SK-N-SH (cell line): Measurements from ENCODE around the gene LSM8. TPM values are rescaled to one million over a fixed set of nuclear protein-coding genes. Genes with fewer than 3 reads are reported as not detected.

Experiments
- CTCF ChIA-PET: fragments of 300-600, 350-600 bp; formaldehyde crosslinking; extraction: SDS; loops from one replicate; lab custom pipeline; 2021; lab: Yijun Ruan, JAX
- POLR2A ChIA-PET: fragments of 350-600 bp; sonication (Branson Sonifier 250); formaldehyde crosslinking; extraction: SDS; loops from one replicate; lab custom pipeline; 2020; ENCODE audit warnings: antibody characterized with exemption, inconsistent platforms; lab: Yijun Ruan, JAX
- DNase-seq: peaks from one replicate; pipeline ENCODE4 v3.0.0; 2012
- H2AFZ ChIP-seq: fragments of 200-600 bp; sonication (generic); 2 replicates; pipeline ENCODE4 v1.8.1; 2016; ENCODE audit warnings: antibody characterized with exemption, mild to moderate bottlenecking, low read depth
- H3F3A ChIP-seq: fragments of 200-600 bp; sonication (generic); replicated peaks from 2 replicates; pipeline ENCODE3; 2016; ENCODE audit warnings: antibody characterized with exemption, mild to moderate bottlenecking; ENCODE audit not compliant: insufficient read depth
- H3K27ac ChIP-seq, 2 experiments: fragments of 200-500 bp in 1 of 2; fragments of 200-600 bp in 1 of 2; sonication (Bioruptor generic) in 1 of 2; sonication (generic), shearing (Covaris generic) in 1 of 2; 2 replicates each; pipeline versions ENCODE4 v1.5.1 to v1.6.1; 2014 to 2016; ENCODE audit warnings: low read depth in 2 of 2, inconsistent platforms in 1 of 2, low read length in 1 of 2, mild to moderate bottlenecking in 1 of 2, mixed read lengths in 1 of 2
- H3K27me3 ChIP-seq: fragments of 200-600 bp; sonication (generic), shearing (Covaris generic); 2 replicates; pipeline ENCODE4 v1.6.1; 2016; ENCODE audit warnings: mixed run types; ENCODE audit not compliant: insufficient read depth
- H3K36me3 ChIP-seq, 2 experiments: fragments of 200-500 bp in 1 of 2; fragments of 200-600 bp in 1 of 2; sonication (Bioruptor generic) in 1 of 2; sonication (generic) in 1 of 2; replicated peaks in 1 of 2; 2 replicates each; pipeline versions ENCODE3 to v1.5.1; 2014 to 2016; ENCODE audit warnings: low read length in 1 of 2, mild to moderate bottlenecking in 1 of 2; ENCODE audit not compliant: insufficient read depth in 2 of 2, control insufficient read depth in 1 of 2
- H3K4me1 ChIP-seq, 2 experiments: fragments of 200-500 bp in 1 of 2; fragments of 200-600 bp in 1 of 2; sonication (Bioruptor generic) in 1 of 2; sonication (generic), shearing (Covaris generic) in 1 of 2; 2 replicates each; pipeline versions ENCODE4 v1.5.1 to v1.6.1; 2014 to 2016; ENCODE audit warnings: low read depth in 1 of 2, low read length in 1 of 2, mixed run types in 1 of 2; ENCODE audit not compliant: insufficient read depth in 2 of 2, control insufficient read depth in 1 of 2
- H3K4me2 ChIP-seq: fragments of 200-600 bp; sonication (generic), shearing (Covaris generic); 2 replicates; pipeline ENCODE4 v1.6.1; 2017; ENCODE audit warnings: mixed run types
- H3K4me3 ChIP-seq, 2 experiments: fragments of 200-500 bp in 1 of 2; fragments of 200-600 bp in 1 of 2; sonication (Bioruptor generic) in 1 of 2; sonication (generic), shearing (Covaris generic) in 1 of 2; 2 replicates each; pipeline versions ENCODE4 v1.5.1 to v1.8.1; 2014 to 2016; ENCODE audit warnings: low read depth in 2 of 2, inconsistent platforms in 1 of 2, low read length in 1 of 2, mild to moderate bottlenecking in 1 of 2, mixed read lengths in 1 of 2, moderate library complexity in 1 of 2
- H3K79me2 ChIP-seq: fragments of 200-600 bp; sonication (generic); 2 replicates; pipeline ENCODE4 v1.8.1; 2017; ENCODE audit warnings: mild to moderate bottlenecking; ENCODE audit not compliant: insufficient read depth
- H3K9ac ChIP-seq: fragments of 200-600 bp; sonication (generic); 2 replicates; pipeline ENCODE4 v1.6.1; 2017; ENCODE audit warnings: mixed run types
- H3K9me2 ChIP-seq: fragments of 200-600 bp; sonication (generic); 2 replicates; pipeline ENCODE4 v1.6.1; 2017; ENCODE audit warnings: mixed run types
- H3K9me3 ChIP-seq: fragments of 200-600 bp; sonication (generic); 2 replicates; pipeline ENCODE4 v1.6.1; 2017; ENCODE audit warnings: mixed run types, mild to moderate bottlenecking, moderate library complexity
- H4K20me1 ChIP-seq: fragments of 200-600 bp; sonication (generic); 2 replicates; pipeline ENCODE4 v1.6.1; 2017; ENCODE audit warnings: mild to moderate bottlenecking, mixed run types; ENCODE audit not compliant: insufficient read depth
- CHD2 ChIP-seq: fragments of 150-350 bp; IDR thresholded peaks from 2 replicates; pipeline ENCODE4 v1.6.1; 2018; ENCODE audit warnings: low read length; ENCODE audit not compliant: partially characterized antibody
- ELF1 ChIP-seq: IDR thresholded peaks from 2 replicates; pipeline ENCODE4 v1.4.0; 2012
- EP300 ChIP-seq, 2 experiments: IDR thresholded peaks; 2 replicates each; pipeline versions ENCODE4 v1.4.0 to v1.6.1; 2012; ENCODE audit warnings: borderline replicate concordance in 1 of 2, low read depth in 1 of 2, low read length in 1 of 2
- EZH2phosphoT487 ChIP-seq: fragments of 200-600 bp; sonication (generic); IDR thresholded peaks from 2 replicates; pipeline ENCODE4 v1.6.1; 2017; ENCODE audit warnings: low read depth, mixed run types, mild to moderate bottlenecking, antibody characterized with exemption, moderate library complexity, borderline replicate concordance
- FOSL2 ChIP-seq: IDR thresholded peaks from 2 replicates; pipeline ENCODE4 v1.4.0; 2012; ENCODE audit warnings: low read depth, mild to moderate bottlenecking, moderate library complexity, borderline replicate concordance
- FOXJ3 ChIP-seq: sonication (generic); formaldehyde crosslinking; IDR thresholded peaks from 2 replicates; pipeline ENCODE4 v1.5.1; 2020; ENCODE audit warnings: mild to moderate bottlenecking, missing genetic modification reagents
- FOXM1 ChIP-seq: IDR thresholded peaks from 2 replicates; pipeline ENCODE4 v1.4.0; 2012; ENCODE audit warnings: low read depth, mild to moderate bottlenecking
- GABPA ChIP-seq: IDR thresholded peaks from 2 replicates; pipeline ENCODE4 v1.4.0; 2012; ENCODE audit warnings: low read depth, mild to moderate bottlenecking
- GATA2 ChIP-seq: sonication (generic); formaldehyde crosslinking; IDR thresholded peaks from 2 replicates; pipeline ENCODE4 v1.5.0; 2020; ENCODE audit warnings: mild to moderate bottlenecking, missing genetic modification reagents
- JUND ChIP-seq: IDR thresholded peaks from 2 replicates; pipeline ENCODE4 v1.4.0; 2012
- MEF2A ChIP-seq: IDR thresholded peaks from 2 replicates; pipeline ENCODE4 v1.4.0; 2012; ENCODE audit warnings: low read depth, borderline replicate concordance
- NFIC ChIP-seq: IDR thresholded peaks from 2 replicates; pipeline ENCODE4 v1.4.0; 2012; ENCODE audit warnings: borderline replicate concordance
- POLR2AphosphoS5 ChIP-seq: IDR thresholded peaks from 2 replicates; pipeline ENCODE4 v1.6.1; 2012; ENCODE audit warnings: low read depth, low read length
- RAD21 ChIP-seq: IDR thresholded peaks from 2 replicates; pipeline ENCODE4 v1.6.1; 2012; ENCODE audit warnings: mild to moderate bottlenecking, low read length
- RCOR1 ChIP-seq: fragments of 150-350 bp; IDR thresholded peaks from 2 replicates; pipeline ENCODE4 v1.6.1; 2017; ENCODE audit warnings: antibody characterized with exemption, low read length
- RFX5 ChIP-seq: IDR thresholded peaks from 2 replicates; pipeline ENCODE4 v1.6.1; 2012; ENCODE audit warnings: mild to moderate bottlenecking, improper control_type of control experiment, low read length
- RXRA ChIP-seq: IDR thresholded peaks from 2 replicates; pipeline ENCODE4 v1.4.0; 2012; ENCODE audit warnings: low read depth, mild to moderate bottlenecking, borderline replicate concordance
- SMC3 ChIP-seq: IDR thresholded peaks from 2 replicates; pipeline ENCODE4 v1.6.1; 2012; ENCODE audit warnings: low read depth, low read length, improper control_type of control experiment
- TAF1 ChIP-seq: IDR thresholded peaks from 2 replicates; pipeline ENCODE4 v1.6.1; 2012; ENCODE audit warnings: low read depth, mild to moderate bottlenecking, low read length, moderate library complexity, borderline replicate concordance
- TCF12 ChIP-seq: IDR thresholded peaks from 2 replicates; pipeline ENCODE4 v1.4.0; 2012
- TEAD4 ChIP-seq: IDR thresholded peaks from 2 replicates; pipeline ENCODE4 v1.4.0; 2012; ENCODE audit warnings: mild to moderate bottlenecking, borderline replicate concordance; ENCODE audit not compliant: insufficient read depth
- YY1 ChIP-seq: IDR thresholded peaks from 2 replicates; pipeline ENCODE4 v1.4.0; 2012; ENCODE audit warnings: low read depth, mild to moderate bottlenecking
- WGBS: methylation state at CpG from one replicate; pipeline ENCODE4 v1.1.6; 2017; ENCODE audit warnings: low lambda C conversion rate; 5-methylcytosine and 5-hydroxymethylcytosine counted together
- polyA plus RNA-seq, 3 experiments: library from polyadenylated mRNA; depleted of rRNA; stranded (reverse); fragments of >200 nt; gene quantifications; 2 replicates each; pipeline ENCODE4 v1.2.3, GENCODE V29; 2012
- TF ChIP-seq, protein P1 (sequence below): IDR thresholded peaks from 2 replicates; pipeline ENCODE4 v1.4.0; 2012; ENCODE audit warnings: low read depth
- TF ChIP-seq, protein P2 (sequence below): IDR thresholded peaks from 2 replicates; pipeline ENCODE4 v1.4.0; 2012; ENCODE audit warnings: low read depth, borderline replicate concordance
- TF ChIP-seq, protein P3 (sequence below): fragments of 150-350 bp; IDR thresholded peaks from 2 replicates; pipeline ENCODE4 v1.6.1; 2016; ENCODE audit warnings: mild to moderate bottlenecking, low read depth, low read length
- TF ChIP-seq, protein P4 (sequence below): IDR thresholded peaks from 2 replicates; pipeline ENCODE4 v1.6.1; 2012; ENCODE audit warnings: mild to moderate bottlenecking, low read depth, low read length, moderate library complexity
- TF ChIP-seq, protein P5 (sequence below): fragments of 200-600 bp; sonication (generic); IDR thresholded peaks from 2 replicates; pipeline ENCODE4 v1.6.1; 2017; ENCODE audit warnings: antibody characterized with exemption, mild to moderate bottlenecking, moderate library complexity

Gene LSM8
- polyA plus RNA-seq, 1 of the 3 experiments (the other 2 are of a cell fraction): 52.8 TPM

DNA sequence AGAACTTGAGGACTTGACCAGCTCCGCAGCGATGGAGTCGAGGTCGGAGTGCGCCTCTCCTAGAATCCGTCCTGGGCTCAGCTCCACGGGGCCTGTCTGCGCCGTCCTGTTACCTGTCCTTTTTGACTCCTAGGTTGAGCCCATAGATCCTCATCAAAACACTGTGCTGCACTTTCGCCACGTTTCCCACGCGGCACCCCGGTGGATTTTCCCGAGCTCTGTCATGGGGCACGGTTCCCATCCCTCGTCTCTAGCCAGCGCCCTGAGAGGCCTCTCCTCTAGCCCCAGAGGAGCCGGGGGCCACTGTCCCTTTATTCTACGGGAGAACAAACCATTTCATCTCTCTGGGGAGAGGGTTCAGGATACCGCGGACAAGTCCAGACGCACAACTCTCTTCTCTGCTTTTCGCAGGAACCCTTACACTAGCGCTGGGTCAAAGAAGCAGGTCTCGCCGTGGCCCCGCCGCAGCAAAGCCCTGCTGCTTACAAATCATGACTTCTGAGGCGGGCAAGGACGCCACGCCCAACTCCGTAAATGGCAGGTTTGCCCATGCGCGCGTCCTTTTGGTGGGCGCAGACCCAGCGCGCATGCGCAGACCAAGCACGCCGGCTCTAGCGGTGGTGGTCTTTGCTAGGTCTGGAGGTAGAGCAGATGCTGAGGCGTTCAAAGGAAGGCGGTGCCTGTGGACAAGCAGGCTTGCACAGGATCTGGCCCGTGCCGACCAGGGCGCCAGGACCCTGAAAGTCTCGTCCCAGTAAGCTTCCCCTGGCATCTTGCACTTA, 30.3 kb downstream of the LSM8 start:
- Histone ChIP-seq H3K27ac (peak overlapping the region in 1 of 2 experiments; percentile 86; a peak in 2 of 4 replicates), H3K36me3 (no peaks in the 10 kb centered on the region), H3K9me2 (no peaks in the 10 kb centered on the region), H3K79me2 (no peaks in the 10 kb centered on the region), H3K9me3 (no peaks in the 10 kb centered on the region), H3K4me3 (peak overlapping the region; percentile 72 to 80), H3K4me1 (peaks cover 0 to 7% of the 10 kb centered on the region in 2 experiments; a peak in 2 of 4 replicates), H4K20me1 (no peaks in the 10 kb centered on the region), H2AFZ (peak overlapping the region; percentile 93), H3F3A (no peaks in the 10 kb centered on the region), H3K27me3 (no peaks in the 10 kb centered on the region), H3K4me2 (peak overlapping the region; percentile 93), H3K9ac (peak overlapping the region; percentile 35; the same call in 1 of the 2 replicates)
- DNase-seq: peak; percentile 96
- ChIA-PET CTCF (interaction anchor here (1.1 to 3.1 kb wide), 3 partner anchors 13 to 30 kb away, joined by 3 to 24 read pairs (median 3); no protein-coding TSS in a partner anchor), POLR2A (no interaction called here)
- 6% methylated on average over 44 of the region's 49 CpGs for WGBS
- TF ChIP-seq TEAD4: no peak
- TF ChIP-seq, protein P1, sequence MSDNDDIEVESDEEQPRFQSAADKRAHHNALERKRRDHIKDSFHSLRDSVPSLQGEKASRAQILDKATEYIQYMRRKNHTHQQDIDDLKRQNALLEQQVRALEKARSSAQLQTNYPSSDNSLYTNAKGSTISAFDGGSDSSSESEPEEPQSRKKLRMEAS: peak; percentile 80
- TF ChIP-seq ELF1: no peak
- no peak for TF ChIP-seq TCF12
- no peak; the same call in none of the 2 replicates for TF ChIP-seq YY1
- TF ChIP-seq SMC3: no peak
- TF ChIP-seq MEF2A: no peak
- no peak for TF ChIP-seq FOSL2
- no peak for TF ChIP-seq GATA2
- no peak for TF ChIP-seq NFIC
- TF ChIP-seq TAF1: peak; percentile 81
- no peak for TF ChIP-seq FOXM1
- TF ChIP-seq RFX5: no peak
- TF ChIP-seq, protein P2, sequence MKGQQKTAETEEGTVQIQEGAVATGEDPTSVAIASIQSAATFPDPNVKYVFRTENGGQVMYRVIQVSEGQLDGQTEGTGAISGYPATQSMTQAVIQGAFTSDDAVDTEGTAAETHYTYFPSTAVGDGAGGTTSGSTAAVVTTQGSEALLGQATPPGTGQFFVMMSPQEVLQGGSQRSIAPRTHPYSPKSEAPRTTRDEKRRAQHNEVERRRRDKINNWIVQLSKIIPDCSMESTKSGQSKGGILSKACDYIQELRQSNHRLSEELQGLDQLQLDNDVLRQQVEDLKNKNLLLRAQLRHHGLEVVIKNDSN: no peak
- TF ChIP-seq GABPA: no peak
- peak; percentile 35 for TF ChIP-seq CHD2
- no peak for TF ChIP-seq RXRA
- no peak for TF ChIP-seq EZH2phosphoT487
- TF ChIP-seq, protein P3, sequence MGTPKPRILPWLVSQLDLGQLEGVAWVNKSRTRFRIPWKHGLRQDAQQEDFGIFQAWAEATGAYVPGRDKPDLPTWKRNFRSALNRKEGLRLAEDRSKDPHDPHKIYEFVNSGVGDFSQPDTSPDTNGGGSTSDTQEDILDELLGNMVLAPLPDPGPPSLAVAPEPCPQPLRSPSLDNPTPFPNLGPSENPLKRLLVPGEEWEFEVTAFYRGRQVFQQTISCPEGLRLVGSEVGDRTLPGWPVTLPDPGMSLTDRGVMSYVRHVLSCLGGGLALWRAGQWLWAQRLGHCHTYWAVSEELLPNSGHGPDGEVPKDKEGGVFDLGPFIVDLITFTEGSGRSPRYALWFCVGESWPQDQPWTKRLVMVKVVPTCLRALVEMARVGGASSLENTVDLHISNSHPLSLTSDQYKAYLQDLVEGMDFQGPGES: no peak
- TF ChIP-seq, protein P4, sequence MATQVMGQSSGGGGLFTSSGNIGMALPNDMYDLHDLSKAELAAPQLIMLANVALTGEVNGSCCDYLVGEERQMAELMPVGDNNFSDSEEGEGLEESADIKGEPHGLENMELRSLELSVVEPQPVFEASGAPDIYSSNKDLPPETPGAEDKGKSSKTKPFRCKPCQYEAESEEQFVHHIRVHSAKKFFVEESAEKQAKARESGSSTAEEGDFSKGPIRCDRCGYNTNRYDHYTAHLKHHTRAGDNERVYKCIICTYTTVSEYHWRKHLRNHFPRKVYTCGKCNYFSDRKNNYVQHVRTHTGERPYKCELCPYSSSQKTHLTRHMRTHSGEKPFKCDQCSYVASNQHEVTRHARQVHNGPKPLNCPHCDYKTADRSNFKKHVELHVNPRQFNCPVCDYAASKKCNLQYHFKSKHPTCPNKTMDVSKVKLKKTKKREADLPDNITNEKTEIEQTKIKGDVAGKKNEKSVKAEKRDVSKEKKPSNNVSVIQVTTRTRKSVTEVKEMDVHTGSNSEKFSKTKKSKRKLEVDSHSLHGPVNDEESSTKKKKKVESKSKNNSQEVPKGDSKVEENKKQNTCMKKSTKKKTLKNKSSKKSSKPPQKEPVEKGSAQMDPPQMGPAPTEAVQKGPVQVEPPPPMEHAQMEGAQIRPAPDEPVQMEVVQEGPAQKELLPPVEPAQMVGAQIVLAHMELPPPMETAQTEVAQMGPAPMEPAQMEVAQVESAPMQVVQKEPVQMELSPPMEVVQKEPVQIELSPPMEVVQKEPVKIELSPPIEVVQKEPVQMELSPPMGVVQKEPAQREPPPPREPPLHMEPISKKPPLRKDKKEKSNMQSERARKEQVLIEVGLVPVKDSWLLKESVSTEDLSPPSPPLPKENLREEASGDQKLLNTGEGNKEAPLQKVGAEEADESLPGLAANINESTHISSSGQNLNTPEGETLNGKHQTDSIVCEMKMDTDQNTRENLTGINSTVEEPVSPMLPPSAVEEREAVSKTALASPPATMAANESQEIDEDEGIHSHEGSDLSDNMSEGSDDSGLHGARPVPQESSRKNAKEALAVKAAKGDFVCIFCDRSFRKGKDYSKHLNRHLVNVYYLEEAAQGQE: no peak
- no peak for TF ChIP-seq RAD21
- no peak for TF ChIP-seq EP300 (IDR thresholded peaks at IDR 0.05; ENCODE audit: borderline replicate concordance in 1 of 2, low read depth in 1 of 2, low read length in 1 of 2)
- no peak for TF ChIP-seq RCOR1
- TF ChIP-seq JUND: no peak
- TF ChIP-seq, protein P5, sequence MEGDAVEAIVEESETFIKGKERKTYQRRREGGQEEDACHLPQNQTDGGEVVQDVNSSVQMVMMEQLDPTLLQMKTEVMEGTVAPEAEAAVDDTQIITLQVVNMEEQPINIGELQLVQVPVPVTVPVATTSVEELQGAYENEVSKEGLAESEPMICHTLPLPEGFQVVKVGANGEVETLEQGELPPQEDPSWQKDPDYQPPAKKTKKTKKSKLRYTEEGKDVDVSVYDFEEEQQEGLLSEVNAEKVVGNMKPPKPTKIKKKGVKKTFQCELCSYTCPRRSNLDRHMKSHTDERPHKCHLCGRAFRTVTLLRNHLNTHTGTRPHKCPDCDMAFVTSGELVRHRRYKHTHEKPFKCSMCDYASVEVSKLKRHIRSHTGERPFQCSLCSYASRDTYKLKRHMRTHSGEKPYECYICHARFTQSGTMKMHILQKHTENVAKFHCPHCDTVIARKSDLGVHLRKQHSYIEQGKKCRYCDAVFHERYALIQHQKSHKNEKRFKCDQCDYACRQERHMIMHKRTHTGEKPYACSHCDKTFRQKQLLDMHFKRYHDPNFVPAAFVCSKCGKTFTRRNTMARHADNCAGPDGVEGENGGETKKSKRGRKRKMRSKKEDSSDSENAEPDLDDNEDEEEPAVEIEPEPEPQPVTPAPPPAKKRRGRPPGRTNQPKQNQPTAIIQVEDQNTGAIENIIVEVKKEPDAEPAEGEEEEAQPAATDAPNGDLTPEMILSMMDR: no peak
- TF ChIP-seq POLR2AphosphoS5: peak; percentile 95
- no peak for TF ChIP-seq FOXJ3 (CRISPR knock-in tag)
